ENCODE data around the gene THSD7B.

- TF ChIP-seq, protein P1, sequence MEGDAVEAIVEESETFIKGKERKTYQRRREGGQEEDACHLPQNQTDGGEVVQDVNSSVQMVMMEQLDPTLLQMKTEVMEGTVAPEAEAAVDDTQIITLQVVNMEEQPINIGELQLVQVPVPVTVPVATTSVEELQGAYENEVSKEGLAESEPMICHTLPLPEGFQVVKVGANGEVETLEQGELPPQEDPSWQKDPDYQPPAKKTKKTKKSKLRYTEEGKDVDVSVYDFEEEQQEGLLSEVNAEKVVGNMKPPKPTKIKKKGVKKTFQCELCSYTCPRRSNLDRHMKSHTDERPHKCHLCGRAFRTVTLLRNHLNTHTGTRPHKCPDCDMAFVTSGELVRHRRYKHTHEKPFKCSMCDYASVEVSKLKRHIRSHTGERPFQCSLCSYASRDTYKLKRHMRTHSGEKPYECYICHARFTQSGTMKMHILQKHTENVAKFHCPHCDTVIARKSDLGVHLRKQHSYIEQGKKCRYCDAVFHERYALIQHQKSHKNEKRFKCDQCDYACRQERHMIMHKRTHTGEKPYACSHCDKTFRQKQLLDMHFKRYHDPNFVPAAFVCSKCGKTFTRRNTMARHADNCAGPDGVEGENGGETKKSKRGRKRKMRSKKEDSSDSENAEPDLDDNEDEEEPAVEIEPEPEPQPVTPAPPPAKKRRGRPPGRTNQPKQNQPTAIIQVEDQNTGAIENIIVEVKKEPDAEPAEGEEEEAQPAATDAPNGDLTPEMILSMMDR (IDR thresholded peaks at IDR 0.05) = no peak
- no peak for TF ChIP-seq ZFX (IDR thresholded peaks at IDR 0.05; ENCODE audit: borderline replicate concordance)
These were observed 33.4 kb downstream of the THSD7B start for GRCh38 chr2:136798766-136799165.
